ENCODE results near the gene CERS2. TPM values are rescaled to one million over a fixed set of nuclear protein-coding genes. Genes with fewer than 3 reads are reported as not detected.

The CERS2 gene
- total and polyA plus RNA-seq, 4 donors = 155 to 308 (median 216) TPM

DNA sequence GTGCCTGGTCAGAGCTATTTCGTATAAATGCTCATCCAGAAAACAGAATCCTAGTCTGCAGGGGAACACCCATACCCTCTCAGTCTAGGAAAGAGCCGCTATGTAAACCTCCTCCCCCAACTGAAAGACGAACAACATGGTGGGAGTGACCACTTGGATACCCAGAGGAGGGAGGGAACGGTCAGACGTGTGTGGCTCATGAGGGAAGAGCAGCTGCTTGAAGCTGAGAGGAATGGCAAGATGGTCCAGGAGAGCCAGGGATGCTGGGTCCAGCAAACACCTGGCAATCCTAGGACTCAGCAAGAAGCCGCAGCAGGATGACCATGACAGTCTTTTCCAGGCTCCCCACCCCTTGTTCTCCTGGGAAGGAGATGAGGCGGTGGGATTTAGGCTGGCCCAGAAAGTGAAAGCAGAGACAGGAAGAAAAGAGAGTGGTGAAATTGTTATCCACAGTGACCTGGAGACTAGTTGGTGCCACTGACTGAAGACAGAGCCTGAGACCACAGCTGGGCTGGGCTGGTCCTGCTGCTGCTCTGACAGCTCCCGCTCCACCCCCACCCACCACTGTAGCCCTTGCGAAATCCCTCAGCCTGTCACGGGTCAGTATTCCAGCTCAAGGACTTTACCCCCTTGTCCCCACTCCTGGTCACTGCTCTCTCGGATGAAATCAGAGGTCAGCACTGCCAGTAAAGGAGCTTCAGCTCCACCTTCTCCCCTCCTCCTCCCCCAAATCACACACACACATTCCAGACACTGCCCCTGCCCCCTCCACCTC, 3.6 kb downstream of the CERS2 start:
- no peaks in the 10 kb centered on the region for H3K27me3 ChIP-seq (ENCODE audit: control insufficient read depth in 3 of 3, insufficient read depth in 3 of 3, low read length in 2 of 3)
- ATAC-seq (ENCODE audit: insufficient read depth, low FRiP score) (peak; percentile 36), DNase-seq (peak; percentile 80 to 92 (median 82))
- peak overlapping the region in 1 of 2 donors; percentile 57 for H3K9ac ChIP-seq (ENCODE audit: insufficient read depth in 1 of 2, low read length in 2 of 2)
- peak overlapping the region; percentile 76 to 98 for H3K27ac ChIP-seq (ENCODE audit: low read depth in 1 of 2, low read length in 1 of 2)
- H3K4me1 ChIP-seq (ENCODE audit: control insufficient read depth in 5 of 5, insufficient read depth in 5 of 5, low read length in 5 of 5) = peaks cover 24 to 34% (median 27%) of the 10 kb centered on the region in 5 donors
- no peaks in the 10 kb centered on the region for H3K9me3 ChIP-seq (ENCODE audit: control insufficient read depth in 4 of 4, insufficient read depth in 3 of 4, low read length in 3 of 4)
- TF ChIP-seq CTCF (IDR thresholded peaks at IDR 0.05; ENCODE audit: control extremely low read depth, extremely low read depth) = no peak
- H3K36me3 ChIP-seq (ENCODE audit: control insufficient read depth in 4 of 4, insufficient read depth in 4 of 4, low read length in 4 of 4) = peaks cover 21 to 31% (median 28%) of the 10 kb centered on the region in 4 donors
- H3K4me3 ChIP-seq = no peak overlapping the region
- 39 to 44% methylated on average over 11 of the region's 11 CpGs for WGBS, 2 donors

DNA sequence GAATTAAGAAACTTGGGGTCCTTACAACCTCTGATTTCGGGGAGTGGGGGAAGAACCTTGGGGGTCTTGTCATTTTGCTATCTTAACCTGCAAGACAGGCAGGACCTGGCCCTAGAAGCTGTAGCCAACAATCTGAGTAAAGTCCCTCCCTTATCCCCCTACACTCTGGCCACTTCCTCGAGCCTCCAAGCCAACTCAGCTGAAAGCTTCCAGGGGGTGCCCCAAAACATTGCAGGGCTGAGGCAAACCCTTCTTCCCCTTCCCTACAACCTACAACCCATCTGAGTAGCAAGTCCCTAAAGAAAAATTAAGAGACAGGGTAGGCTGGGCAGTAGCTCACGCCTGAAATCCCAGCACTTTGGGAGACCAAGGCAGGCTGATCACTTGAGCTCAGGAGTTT, 5.0 kb downstream of the CERS2 start:
- Histone ChIP-seq H3K4me1 (ENCODE audit: control insufficient read depth in 5 of 5, insufficient read depth in 5 of 5, low read length in 5 of 5) (peaks cover 24 to 34% (median 27%) of the 10 kb centered on the region in 5 donors), H3K9ac (ENCODE audit: insufficient read depth in 1 of 2, low read length in 2 of 2) (no peak overlapping the region), H3K9me3 (ENCODE audit: control insufficient read depth in 4 of 4, insufficient read depth in 3 of 4, low read length in 3 of 4) (no peaks in the 10 kb centered on the region), H3K27me3 (ENCODE audit: control insufficient read depth in 3 of 3, insufficient read depth in 3 of 3, low read length in 2 of 3) (no peaks in the 10 kb centered on the region), H3K27ac (ENCODE audit: low read depth in 1 of 2, low read length in 1 of 2) (no peak overlapping the region), H3K36me3 (ENCODE audit: control insufficient read depth in 4 of 4, insufficient read depth in 4 of 4, low read length in 4 of 4) (peaks cover 29 to 39% (median 37%) of the 10 kb centered on the region in 4 donors), H3K4me3 (no peak overlapping the region)
- 62 to 77% methylated on average over 3 of the region's 3 CpGs for WGBS, 2 donors
- no peak for ATAC-seq (ENCODE audit: insufficient read depth, low FRiP score)
- DNase-seq = no peak
- TF ChIP-seq CTCF (IDR thresholded peaks at IDR 0.05; ENCODE audit: control extremely low read depth, extremely low read depth) = no peak

- Histone ChIP-seq H3K27me3 (ENCODE audit: control insufficient read depth in 3 of 3, insufficient read depth in 3 of 3, low read length in 2 of 3) (no peaks in the 10 kb centered on the region), H3K4me3 (no peak overlapping the region), H3K27ac (ENCODE audit: low read depth in 1 of 2, low read length in 1 of 2) (peak overlapping the region in 1 of 2 donors; percentile 10), H3K9ac (ENCODE audit: insufficient read depth in 1 of 2, low read length in 2 of 2) (no peak overlapping the region), H3K9me3 (ENCODE audit: control insufficient read depth in 4 of 4, insufficient read depth in 3 of 4, low read length in 3 of 4) (no peaks in the 10 kb centered on the region), H3K4me1 (ENCODE audit: control insufficient read depth in 5 of 5, insufficient read depth in 5 of 5, low read length in 5 of 5) (peaks cover 24 to 32% (median 27%) of the 10 kb centered on the region in 5 donors), H3K36me3 (ENCODE audit: control insufficient read depth in 4 of 4, insufficient read depth in 4 of 4, low read length in 4 of 4) (peaks cover 35 to 46% (median 44%) of the 10 kb centered on the region in 4 donors)
- no peak for TF ChIP-seq CTCF (IDR thresholded peaks at IDR 0.05; ENCODE audit: control extremely low read depth, extremely low read depth)
- 93 to 95% methylated on average over 4 of the region's 4 CpGs for WGBS, 2 donors
- no peak for ATAC-seq (ENCODE audit: insufficient read depth, low FRiP score)
- DNase-seq = no peak
Measured at GRCh38 chr1:150968491-150968890, 6.1 kb downstream of the CERS2 start.
